ENCODE measurements around the gene BSDC1.

DNA sequence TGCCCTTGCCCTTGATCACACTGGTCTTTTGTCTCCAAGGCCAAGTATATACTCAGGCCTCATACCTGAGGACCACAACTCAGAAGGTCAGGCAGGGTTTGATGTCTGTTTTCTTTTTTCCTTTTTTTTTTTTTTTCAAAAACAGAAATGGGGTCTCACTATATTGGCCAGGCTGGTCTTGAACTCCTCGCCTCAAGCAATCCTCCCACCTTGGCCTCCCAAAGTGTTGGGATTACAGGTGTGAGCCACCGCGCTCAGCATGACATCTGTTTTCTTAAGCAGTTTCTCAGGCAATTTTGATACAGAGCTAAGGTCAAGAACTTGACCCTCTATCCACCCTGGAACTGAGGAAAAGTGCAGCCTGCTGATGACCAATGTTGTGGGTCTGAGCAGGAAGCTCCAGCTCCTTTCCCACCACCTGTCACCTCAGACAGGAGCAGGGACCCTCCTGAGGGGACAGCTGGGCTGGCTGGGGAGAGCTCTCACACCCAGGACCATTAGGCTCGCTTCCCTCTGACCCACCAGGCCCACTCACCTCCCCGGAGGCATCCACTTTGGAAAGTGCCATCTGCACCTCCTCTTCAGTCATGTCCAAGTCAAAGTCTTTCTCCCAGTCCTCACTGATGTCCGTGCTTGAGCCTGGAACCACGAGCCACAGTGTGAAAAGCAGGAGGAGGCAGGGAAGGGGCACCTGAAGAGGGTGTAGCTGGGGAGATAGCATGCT, 26.2 kb downstream of the BSDC1 start:
- TF ChIP-seq, protein P1, sequence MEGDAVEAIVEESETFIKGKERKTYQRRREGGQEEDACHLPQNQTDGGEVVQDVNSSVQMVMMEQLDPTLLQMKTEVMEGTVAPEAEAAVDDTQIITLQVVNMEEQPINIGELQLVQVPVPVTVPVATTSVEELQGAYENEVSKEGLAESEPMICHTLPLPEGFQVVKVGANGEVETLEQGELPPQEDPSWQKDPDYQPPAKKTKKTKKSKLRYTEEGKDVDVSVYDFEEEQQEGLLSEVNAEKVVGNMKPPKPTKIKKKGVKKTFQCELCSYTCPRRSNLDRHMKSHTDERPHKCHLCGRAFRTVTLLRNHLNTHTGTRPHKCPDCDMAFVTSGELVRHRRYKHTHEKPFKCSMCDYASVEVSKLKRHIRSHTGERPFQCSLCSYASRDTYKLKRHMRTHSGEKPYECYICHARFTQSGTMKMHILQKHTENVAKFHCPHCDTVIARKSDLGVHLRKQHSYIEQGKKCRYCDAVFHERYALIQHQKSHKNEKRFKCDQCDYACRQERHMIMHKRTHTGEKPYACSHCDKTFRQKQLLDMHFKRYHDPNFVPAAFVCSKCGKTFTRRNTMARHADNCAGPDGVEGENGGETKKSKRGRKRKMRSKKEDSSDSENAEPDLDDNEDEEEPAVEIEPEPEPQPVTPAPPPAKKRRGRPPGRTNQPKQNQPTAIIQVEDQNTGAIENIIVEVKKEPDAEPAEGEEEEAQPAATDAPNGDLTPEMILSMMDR (conservative IDR thresholded peaks at IDR 0.05): no peak
- no peak for TF ChIP-seq EZH2 (IDR thresholded peaks at IDR 0.05; ENCODE audit: low read depth)

Data from PC-9 (cell line).